OCI-LY7 (cell line): ENCODE results near the gene SARDH.

Experiments used
- EZH2phosphoT487 ChIP-seq: fragments of 200-600 bp; sonication (generic); IDR thresholded peaks from 2 replicates; pipeline ENCODE4 v1.6.1; 2018; ENCODE audit warnings: low read depth, borderline replicate concordance, mild to moderate bottlenecking, mixed run types, antibody characterized with exemption, low read length, moderate library complexity, mixed read lengths
- TF ChIP-seq, protein P1 (sequence below): fragments of 200-600 bp; sonication (generic); conservative IDR thresholded peaks from 2 replicates; pipeline ENCODE4 v1.5.1; 2014; ENCODE audit warnings: mild to moderate bottlenecking, antibody characterized with exemption, low read length, moderate library complexity, mixed read lengths

DNA sequence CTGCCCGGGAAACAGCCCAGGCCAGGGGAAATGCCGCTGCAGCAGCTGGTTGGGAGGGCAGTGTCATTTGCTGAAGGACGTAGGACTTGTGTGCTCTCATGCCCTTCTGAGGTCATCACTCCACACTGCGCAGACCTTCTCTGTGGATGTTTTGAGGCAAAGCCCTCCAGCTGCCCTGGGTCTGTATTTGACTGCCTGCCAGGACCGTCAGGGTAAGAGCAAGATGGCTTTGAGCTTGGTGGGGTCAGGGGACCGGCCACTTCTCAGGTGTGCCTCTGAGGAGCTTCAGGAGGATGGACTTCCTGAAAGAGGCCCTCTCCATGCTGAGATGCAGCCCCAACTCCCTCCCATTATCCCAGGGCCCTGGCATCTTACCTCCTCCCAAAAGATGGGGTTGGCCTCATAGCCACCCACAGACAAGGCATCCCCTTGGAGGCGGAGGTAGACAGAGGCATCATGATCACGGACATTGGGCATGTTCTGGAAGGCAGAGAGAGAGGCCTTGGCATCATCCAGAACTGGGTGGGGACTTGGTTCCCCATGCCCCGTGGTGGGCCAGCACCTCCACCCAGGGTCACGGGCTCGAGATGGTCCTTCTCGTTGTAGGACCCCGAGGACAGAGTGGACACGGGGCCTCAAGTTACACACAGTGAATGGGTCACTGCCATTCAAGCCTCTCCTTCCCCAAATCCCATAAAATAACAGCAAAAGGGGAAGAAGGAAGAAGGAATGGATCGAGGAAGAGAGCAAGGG, 19.4 kb downstream of the SARDH start:
- TF ChIP-seq, protein P1, sequence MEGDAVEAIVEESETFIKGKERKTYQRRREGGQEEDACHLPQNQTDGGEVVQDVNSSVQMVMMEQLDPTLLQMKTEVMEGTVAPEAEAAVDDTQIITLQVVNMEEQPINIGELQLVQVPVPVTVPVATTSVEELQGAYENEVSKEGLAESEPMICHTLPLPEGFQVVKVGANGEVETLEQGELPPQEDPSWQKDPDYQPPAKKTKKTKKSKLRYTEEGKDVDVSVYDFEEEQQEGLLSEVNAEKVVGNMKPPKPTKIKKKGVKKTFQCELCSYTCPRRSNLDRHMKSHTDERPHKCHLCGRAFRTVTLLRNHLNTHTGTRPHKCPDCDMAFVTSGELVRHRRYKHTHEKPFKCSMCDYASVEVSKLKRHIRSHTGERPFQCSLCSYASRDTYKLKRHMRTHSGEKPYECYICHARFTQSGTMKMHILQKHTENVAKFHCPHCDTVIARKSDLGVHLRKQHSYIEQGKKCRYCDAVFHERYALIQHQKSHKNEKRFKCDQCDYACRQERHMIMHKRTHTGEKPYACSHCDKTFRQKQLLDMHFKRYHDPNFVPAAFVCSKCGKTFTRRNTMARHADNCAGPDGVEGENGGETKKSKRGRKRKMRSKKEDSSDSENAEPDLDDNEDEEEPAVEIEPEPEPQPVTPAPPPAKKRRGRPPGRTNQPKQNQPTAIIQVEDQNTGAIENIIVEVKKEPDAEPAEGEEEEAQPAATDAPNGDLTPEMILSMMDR: no peak
- no peak for TF ChIP-seq EZH2phosphoT487
